BE2C (cell line): ENCODE data around the gene JDP2.

ENCODE experiments used
- DNase-seq: peaks from one replicate; pipeline ENCODE4 v3.0.0-alpha.2; 2020
- H3K27me3 ChIP-seq: fragments of 250-450 bp; sonication (Bioruptor Pico); 2 replicates; pipeline ENCODE4 v1.5.1; 2020; ENCODE audit warnings: mild to moderate bottlenecking
- H3K36me3 ChIP-seq: fragments of 250-450 bp; sonication (Bioruptor Pico); 2 replicates; pipeline ENCODE4 v1.5.1; 2020; ENCODE audit warnings: mild to moderate bottlenecking
- H3K4me1 ChIP-seq: fragments of 250-450 bp; sonication (Bioruptor Pico); 2 replicates; pipeline ENCODE4 v1.5.1; 2020
- H3K4me3 ChIP-seq: 2 replicates; pipeline ENCODE4 v1.5.1; 2011; ENCODE audit warnings: low read depth, low read length
- H3K9me3 ChIP-seq: fragments of 250-450 bp; sonication (Bioruptor Pico); 2 replicates; pipeline ENCODE4 v1.5.1; 2020
- TF ChIP-seq, protein P1 (sequence below): IDR thresholded peaks from 2 replicates; pipeline ENCODE4 v1.5.1; 2012; ENCODE audit warnings: mild to moderate bottlenecking, low read depth, low read length

JDP2 gene

DNA sequence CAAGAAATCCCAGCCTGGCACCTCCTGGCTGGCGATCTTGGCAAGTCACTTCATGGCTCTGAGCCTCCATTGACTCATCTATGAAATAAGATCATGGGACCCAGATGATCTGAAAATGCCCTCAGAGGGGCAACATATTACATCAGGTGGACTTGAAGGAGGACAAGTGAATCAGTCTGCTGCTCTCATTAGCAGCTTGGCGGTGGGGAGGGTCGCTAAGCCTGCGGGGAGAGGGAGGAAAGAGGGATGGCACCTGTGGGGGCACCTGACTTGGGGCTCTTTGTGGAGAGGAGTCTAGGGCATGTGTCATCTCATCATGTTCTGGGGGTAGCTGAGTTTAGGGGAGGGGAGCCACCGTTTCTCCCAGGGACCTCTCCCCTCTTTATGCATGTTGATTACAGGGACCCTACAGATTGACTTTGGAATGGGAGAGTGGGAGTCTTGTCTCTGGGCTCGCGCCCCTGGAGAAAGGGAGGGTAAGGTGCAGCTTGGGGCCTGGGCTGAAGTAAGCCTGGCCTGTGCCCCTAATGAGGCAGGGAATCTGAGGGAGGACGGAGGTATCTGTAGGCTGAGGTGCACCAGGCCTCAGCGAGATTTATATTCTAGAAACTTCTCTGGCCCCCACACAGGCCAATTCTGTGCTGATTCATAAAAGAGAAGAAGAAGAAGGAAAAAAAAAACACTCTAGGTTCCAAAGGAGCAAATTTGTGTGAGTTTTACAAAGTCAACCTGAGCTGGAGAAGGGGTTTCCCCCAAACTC lies 65.2 kb downstream of the JDP2 start:
- DNase-seq = no peak
- Histone ChIP-seq H3K4me1 (no peaks in the 10 kb centered on the region), H3K4me3 (no peak overlapping the region), H3K9me3 (no peaks in the 10 kb centered on the region), H3K36me3 (no peaks in the 10 kb centered on the region), H3K27me3 (no peaks in the 10 kb centered on the region)
- TF ChIP-seq, protein P1, sequence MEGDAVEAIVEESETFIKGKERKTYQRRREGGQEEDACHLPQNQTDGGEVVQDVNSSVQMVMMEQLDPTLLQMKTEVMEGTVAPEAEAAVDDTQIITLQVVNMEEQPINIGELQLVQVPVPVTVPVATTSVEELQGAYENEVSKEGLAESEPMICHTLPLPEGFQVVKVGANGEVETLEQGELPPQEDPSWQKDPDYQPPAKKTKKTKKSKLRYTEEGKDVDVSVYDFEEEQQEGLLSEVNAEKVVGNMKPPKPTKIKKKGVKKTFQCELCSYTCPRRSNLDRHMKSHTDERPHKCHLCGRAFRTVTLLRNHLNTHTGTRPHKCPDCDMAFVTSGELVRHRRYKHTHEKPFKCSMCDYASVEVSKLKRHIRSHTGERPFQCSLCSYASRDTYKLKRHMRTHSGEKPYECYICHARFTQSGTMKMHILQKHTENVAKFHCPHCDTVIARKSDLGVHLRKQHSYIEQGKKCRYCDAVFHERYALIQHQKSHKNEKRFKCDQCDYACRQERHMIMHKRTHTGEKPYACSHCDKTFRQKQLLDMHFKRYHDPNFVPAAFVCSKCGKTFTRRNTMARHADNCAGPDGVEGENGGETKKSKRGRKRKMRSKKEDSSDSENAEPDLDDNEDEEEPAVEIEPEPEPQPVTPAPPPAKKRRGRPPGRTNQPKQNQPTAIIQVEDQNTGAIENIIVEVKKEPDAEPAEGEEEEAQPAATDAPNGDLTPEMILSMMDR = no peak

DNA sequence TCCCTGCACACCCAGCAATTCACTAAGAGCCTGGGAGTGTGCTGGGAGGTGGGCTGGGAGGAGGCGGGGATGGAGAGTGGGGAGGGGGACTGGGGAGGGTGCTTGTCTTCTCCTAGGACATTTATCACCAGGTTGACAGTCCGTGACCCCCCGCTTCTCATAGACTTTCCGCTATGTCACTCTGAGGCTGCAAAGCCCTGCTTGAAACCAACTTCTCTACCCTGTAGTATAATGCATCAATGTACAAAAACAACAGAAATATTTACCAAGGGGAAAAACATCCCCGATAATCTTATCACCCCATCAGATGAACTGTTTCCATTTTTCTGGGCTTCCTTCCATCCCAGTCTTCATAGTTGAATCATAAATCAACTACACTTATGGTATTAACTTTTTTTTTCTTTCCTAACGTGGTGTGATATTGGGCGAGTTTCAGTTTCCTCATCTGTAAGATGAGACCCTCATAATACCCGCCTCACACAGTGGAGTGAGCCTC lies 65.8 kb downstream of the JDP2 start:
- no peak for DNase-seq
- H3K4me1 ChIP-seq = no peaks in the 10 kb centered on the region
- no peaks in the 10 kb centered on the region for H3K27me3 ChIP-seq
- H3K9me3 ChIP-seq = no peaks in the 10 kb centered on the region
- H3K36me3 ChIP-seq = no peaks in the 10 kb centered on the region
- no peak overlapping the region for H3K4me3 ChIP-seq
- TF ChIP-seq, protein P1 = no peak

DNA sequence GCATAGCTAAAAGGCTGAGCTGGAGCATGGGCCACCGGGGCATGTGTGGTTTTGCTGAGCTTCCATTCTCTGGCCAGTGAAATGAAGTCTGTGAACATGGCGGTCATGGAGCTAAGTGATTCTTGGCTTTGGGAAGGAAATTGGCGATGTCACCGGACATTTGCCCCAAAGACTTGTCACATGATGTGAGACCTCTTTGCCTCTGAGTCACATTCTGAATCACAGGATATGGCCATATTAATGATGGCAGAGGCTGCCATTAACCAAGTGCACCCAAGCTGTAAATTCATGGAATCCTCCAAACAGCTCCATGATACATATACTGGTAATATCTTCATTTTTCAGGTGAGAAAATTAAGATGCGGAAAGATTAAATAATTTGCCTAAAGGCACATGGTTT lies 67.1 kb downstream of the JDP2 start:
- no peaks in the 10 kb centered on the region for H3K4me1 ChIP-seq
- no peaks in the 10 kb centered on the region for H3K9me3 ChIP-seq
- DNase-seq = no peak
- no peak overlapping the region for H3K4me3 ChIP-seq
- TF ChIP-seq, protein P1 = no peak
- H3K27me3 ChIP-seq = no peaks in the 10 kb centered on the region
- H3K36me3 ChIP-seq = no peaks in the 10 kb centered on the region

DNA sequence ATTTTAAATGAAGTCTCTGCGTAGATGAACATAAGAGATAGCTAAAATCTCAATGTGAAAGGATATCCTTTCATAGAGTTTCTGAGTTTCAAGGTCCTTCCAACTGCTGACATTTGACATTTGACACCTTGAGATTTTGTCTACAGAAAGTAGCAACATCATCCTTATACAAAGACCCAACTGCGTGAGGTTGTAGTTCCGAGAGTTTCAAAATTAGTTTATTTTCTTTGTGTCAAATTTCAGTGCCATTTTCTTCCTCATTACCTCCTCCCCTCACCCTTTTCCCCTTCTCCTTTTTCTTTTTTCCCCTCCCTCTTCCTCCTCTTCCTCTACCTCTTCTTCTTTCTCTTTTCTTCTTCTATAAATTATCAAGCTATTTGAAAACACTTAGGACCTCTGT lies 67.6 kb downstream of the JDP2 start:
- no peaks in the 10 kb centered on the region for H3K4me1 ChIP-seq
- TF ChIP-seq, protein P1 = no peak

DNA sequence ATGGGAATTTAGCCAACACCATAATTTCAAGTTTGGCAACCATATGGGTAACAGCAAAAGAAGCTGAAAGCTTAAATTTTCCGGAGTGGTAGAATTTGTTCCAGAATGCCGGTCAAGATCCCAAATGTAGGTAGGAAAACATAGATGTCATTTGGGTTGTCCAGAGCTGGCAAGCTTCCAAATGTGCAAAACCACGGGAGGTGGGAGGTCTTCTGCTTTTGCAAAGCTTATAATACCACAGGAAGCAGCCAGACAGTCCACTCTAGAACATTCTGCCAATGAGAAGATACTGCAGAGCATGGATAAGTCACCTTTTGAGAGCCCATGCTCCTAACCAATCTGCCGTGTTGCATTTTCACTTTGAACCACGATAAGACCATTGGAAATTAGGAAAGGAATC lies 68.1 kb downstream of the JDP2 start:
- Histone ChIP-seq H3K4me1 (no peaks in the 10 kb centered on the region), H3K4me3 (no peak overlapping the region)
- no peak for DNase-seq

More for the DNA sequence above, 67.6 kb downstream of the JDP2 start:
- no peaks in the 10 kb centered on the region for H3K36me3 ChIP-seq
- no peak overlapping the region for H3K4me3 ChIP-seq
- no peak for DNase-seq
- no peaks in the 10 kb centered on the region for H3K27me3 ChIP-seq
- no peaks in the 10 kb centered on the region for H3K9me3 ChIP-seq

DNA sequence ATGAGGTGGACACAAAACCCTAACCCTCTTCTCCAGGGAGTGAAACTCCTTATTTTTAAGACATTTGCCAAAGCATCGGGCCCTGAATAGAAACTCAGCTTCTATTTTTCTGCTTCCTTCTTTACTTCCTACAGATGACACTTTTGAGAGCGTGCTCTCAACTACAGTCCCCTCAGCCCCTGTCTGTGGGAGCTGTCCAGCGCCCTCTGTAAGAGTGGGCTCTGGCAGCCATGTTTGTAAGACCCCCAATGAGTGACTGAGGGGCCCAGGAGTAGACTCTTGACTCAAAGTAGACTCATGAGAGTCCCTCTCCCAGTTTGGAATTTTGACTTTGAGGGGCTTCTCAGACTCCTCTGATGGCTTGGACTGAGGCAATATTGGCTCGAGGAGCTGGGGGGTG lies 68.9 kb downstream of the JDP2 start:
- TF ChIP-seq, protein P1 = no peak
- Histone ChIP-seq H3K27me3 (no peaks in the 10 kb centered on the region), H3K4me3 (no peak overlapping the region), H3K4me1 (no peaks in the 10 kb centered on the region), H3K36me3 (no peaks in the 10 kb centered on the region), H3K9me3 (no peaks in the 10 kb centered on the region)
- DNase-seq = no peak

More for the DNA sequence above, 68.1 kb downstream of the JDP2 start:
- H3K36me3 ChIP-seq = no peaks in the 10 kb centered on the region
- no peaks in the 10 kb centered on the region for H3K9me3 ChIP-seq
- TF ChIP-seq, protein P1 = no peak
- no peaks in the 10 kb centered on the region for H3K27me3 ChIP-seq
